ENCODE measurements around the gene KCNAB1.

Gene KCNAB1

DNA sequence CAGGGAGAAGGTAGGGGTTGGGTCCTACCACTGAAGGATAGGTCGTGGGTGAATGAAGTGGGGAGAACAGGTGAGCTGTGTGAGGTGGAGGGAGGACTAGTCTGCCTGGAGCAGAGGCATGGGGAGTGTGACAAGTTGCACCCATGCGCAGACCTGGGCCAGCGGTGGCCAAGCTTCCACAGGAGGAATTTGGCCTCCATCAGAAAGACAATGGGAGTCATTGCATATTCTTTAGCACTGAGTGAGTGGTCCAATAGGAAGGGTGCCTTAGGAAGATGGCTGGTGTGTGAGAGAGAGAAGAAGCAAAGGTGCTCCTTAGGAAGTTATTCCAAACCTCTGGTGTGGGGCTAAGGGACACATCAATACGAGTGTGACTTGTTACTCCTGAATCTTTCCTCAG, 191.1 kb downstream of the KCNAB1 start:
- no peak for ATAC-seq
- TF ChIP-seq CSRNP3 (CRISPR knock-in tag; IDR thresholded peaks at IDR 0.05) = no peak
- no peak for TF ChIP-seq PPARA (CRISPR knock-in tag; IDR thresholded peaks at IDR 0.05; ENCODE audit: borderline replicate concordance)
- TF ChIP-seq, protein P1, sequence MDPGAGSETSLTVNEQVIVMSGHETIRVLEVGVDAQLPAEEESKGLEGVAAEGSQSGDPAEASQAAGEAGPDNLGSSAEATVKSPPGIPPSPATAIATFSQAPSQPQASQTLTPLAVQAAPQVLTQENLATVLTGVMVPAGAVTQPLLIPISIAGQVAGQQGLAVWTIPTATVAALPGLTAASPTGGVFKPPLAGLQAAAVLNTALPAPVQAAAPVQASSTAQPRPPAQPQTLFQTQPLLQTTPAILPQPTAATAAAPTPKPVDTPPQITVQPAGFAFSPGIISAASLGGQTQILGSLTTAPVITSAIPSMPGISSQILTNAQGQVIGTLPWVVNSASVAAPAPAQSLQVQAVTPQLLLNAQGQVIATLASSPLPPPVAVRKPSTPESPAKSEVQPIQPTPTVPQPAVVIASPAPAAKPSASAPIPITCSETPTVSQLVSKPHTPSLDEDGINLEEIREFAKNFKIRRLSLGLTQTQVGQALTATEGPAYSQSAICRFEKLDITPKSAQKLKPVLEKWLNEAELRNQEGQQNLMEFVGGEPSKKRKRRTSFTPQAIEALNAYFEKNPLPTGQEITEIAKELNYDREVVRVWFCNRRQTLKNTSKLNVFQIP (CRISPR knock-in tag; IDR thresholded peaks at IDR 0.05; ENCODE audit: borderline replicate concordance, low read depth) = no peak
- TF ChIP-seq ZNF8 (CRISPR knock-in tag; IDR thresholded peaks at IDR 0.05) = no peak
- no peak for TF ChIP-seq ZNF565 (CRISPR knock-in tag; conservative IDR thresholded peaks at IDR 0.05; ENCODE audit: low read depth)
- TF ChIP-seq GLIS3 (CRISPR knock-in tag; IDR thresholded peaks at IDR 0.05) = no peak
- no peak for TF ChIP-seq TOX (CRISPR knock-in tag; IDR thresholded peaks at IDR 0.05; ENCODE audit: borderline replicate concordance)
- TF ChIP-seq OSR1 (CRISPR knock-in tag; IDR thresholded peaks at IDR 0.05) = no peak
- TF ChIP-seq CREB5 (CRISPR knock-in tag; IDR thresholded peaks at IDR 0.05; ENCODE audit: low read depth) = no peak
- TF ChIP-seq ZFP3 (CRISPR knock-in tag; IDR thresholded peaks at IDR 0.05) = no peak
- TF ChIP-seq ISL1 (CRISPR knock-in tag; IDR thresholded peaks at IDR 0.05) = no peak
- TF ChIP-seq PATZ1 (CRISPR knock-in tag; IDR thresholded peaks at IDR 0.05; ENCODE audit: borderline replicate concordance) = no peak
- TF ChIP-seq ZFP30 (CRISPR knock-in tag; IDR thresholded peaks at IDR 0.05) = no peak
- TF ChIP-seq BACH2 (CRISPR knock-in tag; IDR thresholded peaks at IDR 0.05; ENCODE audit: borderline replicate concordance) = no peak
- no peak for TF ChIP-seq ARNTL (CRISPR knock-in tag; IDR thresholded peaks at IDR 0.05; ENCODE audit: borderline replicate concordance, low read depth)
- no peak for TF ChIP-seq ZNF70 (CRISPR knock-in tag; IDR thresholded peaks at IDR 0.05)
- TF ChIP-seq, protein P2, sequence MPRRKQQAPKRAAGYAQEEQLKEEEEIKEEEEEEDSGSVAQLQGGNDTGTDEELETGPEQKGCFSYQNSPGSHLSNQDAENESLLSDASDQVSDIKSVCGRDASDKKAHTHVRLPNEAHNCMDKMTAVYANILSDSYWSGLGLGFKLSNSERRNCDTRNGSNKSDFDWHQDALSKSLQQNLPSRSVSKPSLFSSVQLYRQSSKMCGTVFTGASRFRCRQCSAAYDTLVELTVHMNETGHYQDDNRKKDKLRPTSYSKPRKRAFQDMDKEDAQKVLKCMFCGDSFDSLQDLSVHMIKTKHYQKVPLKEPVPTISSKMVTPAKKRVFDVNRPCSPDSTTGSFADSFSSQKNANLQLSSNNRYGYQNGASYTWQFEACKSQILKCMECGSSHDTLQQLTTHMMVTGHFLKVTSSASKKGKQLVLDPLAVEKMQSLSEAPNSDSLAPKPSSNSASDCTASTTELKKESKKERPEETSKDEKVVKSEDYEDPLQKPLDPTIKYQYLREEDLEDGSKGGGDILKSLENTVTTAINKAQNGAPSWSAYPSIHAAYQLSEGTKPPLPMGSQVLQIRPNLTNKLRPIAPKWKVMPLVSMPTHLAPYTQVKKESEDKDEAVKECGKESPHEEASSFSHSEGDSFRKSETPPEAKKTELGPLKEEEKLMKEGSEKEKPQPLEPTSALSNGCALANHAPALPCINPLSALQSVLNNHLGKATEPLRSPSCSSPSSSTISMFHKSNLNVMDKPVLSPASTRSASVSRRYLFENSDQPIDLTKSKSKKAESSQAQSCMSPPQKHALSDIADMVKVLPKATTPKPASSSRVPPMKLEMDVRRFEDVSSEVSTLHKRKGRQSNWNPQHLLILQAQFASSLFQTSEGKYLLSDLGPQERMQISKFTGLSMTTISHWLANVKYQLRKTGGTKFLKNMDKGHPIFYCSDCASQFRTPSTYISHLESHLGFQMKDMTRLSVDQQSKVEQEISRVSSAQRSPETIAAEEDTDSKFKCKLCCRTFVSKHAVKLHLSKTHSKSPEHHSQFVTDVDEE (CRISPR knock-in tag; IDR thresholded peaks at IDR 0.05) = no peak
- no peak for TF ChIP-seq SNAI2 (CRISPR knock-in tag; IDR thresholded peaks at IDR 0.05)
- TF ChIP-seq ZC3H10 (CRISPR knock-in tag; IDR thresholded peaks at IDR 0.05) = no peak

DNA sequence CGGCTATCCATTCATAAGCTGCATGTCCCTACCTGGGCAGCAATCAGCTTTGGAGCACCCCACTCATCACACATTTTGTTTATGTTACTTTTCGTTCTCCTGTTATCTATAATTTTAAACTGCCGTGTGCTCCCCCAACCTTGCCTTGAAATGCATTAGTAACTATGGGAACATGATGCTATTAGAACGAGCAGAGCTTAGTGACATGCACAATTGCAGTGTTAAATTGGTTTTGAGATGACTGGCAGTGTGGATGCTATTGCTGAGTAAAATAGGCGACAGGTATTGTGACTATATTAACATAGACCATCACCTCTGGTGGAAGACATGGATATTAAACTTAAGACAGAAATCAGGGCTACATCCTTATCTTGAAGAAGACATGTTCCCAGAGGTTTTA, 191.6 kb downstream of the KCNAB1 start:
- no peak for TF ChIP-seq ESRRG (CRISPR knock-in tag; IDR thresholded peaks at IDR 0.05)
- TF ChIP-seq PPARA (CRISPR knock-in tag; IDR thresholded peaks at IDR 0.05; ENCODE audit: borderline replicate concordance) = no peak
- TF ChIP-seq CSRNP3 (CRISPR knock-in tag; IDR thresholded peaks at IDR 0.05) = no peak
- no peak for TF ChIP-seq RARB (CRISPR knock-in tag; IDR thresholded peaks at IDR 0.05)
- TF ChIP-seq ZC3H10 (CRISPR knock-in tag; IDR thresholded peaks at IDR 0.05) = no peak
- TF ChIP-seq TCF4 (CRISPR knock-in tag; IDR thresholded peaks at IDR 0.05; ENCODE audit: borderline replicate concordance) = no peak
- no peak for TF ChIP-seq PATZ1 (CRISPR knock-in tag; IDR thresholded peaks at IDR 0.05; ENCODE audit: borderline replicate concordance)
- ATAC-seq = no peak
